ENCODE measurements around the gene MBD3L2B.

DNA sequence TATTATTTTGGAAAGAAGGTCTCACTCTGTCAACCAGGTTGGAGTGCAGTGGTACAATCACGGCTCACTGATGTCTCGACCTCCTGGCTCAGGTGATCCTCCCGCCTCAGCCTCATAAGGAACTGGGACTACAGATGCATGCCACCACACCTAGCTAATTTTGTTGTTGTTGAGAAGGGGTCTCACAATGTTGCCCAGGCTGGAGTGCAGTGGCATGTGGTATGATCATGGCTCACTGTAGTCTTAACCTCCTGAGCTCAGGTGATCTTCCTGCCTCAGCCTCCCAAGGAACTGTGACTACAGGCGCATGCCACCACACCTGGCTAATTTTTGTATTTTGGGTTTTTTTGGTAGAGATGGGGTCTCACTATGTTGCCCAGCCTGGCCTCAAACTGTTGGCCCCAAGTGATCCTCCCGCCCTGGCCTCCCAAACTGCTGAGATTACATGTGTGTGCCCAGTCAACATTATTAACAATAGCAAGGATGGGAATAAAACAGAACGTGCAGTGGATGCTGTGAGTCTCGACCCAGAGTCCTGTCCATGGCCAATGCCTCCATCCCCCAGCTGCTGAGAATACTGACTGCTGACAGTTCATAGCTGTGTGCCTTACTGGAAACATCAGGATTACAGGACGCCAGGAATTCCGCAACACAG lies 42.7 kb upstream of the MBD3L2B start:
- TF ChIP-seq SIN3A (IDR thresholded peaks at IDR 0.05; ENCODE audit: borderline replicate concordance, insufficient read depth, low read length) (no peak), TAF1 (IDR thresholded peaks at IDR 0.05; ENCODE audit: borderline replicate concordance, insufficient read depth, low read length) (no peak), POLR2AphosphoS5 (IDR thresholded peaks at IDR 0.05; ENCODE audit: low read depth, low read length) (no peak), REST (IDR thresholded peaks at IDR 0.05; ENCODE audit: insufficient read depth in 1 of 2, low read depth in 2 of 2, low read length in 2 of 2) (no peak)
